Nucleus accumbens (tissue), 56 donors: ENCODE measurements around the gene PDZK1IP1.
A peak's percentile ranks its signal among the peaks of the same experiment; 100 is the strongest.
"Not testable (repeated sequence)": the region's sequence is repeated elsewhere in the genome, so short reads cannot be mapped to it uniquely, and the experiment has no call there.

Experiments
- DNase-seq, 56 donors: peaks; one replicate each; lab custom pipeline; 2025; lab: John Stamatoyannopoulos, UW

The PDZK1IP1 gene

DNA sequence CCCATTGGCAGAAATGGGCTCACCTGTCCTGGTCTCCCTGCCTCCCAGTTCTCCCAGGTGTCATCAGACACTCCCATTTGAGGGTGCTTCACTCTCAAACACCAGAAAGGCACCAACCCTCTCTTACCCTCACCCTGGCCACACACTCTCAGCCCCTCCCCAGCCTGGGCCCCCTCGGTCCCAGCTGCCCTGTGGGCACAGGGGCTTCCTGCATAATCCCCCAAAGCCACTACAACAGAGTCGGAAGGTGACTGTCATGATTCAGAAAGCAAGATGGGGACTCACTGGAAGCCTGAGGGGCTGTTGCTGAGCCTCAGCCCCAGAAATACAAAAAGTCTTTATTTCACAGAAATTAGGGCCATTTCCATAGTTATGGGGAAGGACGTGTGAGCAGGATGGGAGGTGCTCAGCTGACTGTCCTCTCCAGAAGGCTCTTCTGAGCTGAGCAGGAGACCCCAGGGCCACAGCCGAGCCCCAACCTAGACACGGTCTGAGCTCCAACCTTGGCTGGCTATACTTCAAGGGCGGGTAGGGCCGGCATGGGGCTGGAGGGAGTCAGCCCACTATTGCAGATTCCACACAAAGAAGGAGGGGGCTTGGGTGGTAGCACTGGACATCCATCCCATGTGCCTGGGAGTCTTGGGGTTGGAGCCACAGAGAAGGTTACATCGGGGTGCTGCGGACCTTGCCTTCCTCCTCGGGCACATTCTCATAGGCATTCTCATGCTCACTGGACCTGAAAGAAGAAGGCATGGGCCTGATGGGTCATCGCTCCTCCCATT lies 6.3 kb downstream of the PDZK1IP1 start:
- no peak for DNase-seq

DNA sequence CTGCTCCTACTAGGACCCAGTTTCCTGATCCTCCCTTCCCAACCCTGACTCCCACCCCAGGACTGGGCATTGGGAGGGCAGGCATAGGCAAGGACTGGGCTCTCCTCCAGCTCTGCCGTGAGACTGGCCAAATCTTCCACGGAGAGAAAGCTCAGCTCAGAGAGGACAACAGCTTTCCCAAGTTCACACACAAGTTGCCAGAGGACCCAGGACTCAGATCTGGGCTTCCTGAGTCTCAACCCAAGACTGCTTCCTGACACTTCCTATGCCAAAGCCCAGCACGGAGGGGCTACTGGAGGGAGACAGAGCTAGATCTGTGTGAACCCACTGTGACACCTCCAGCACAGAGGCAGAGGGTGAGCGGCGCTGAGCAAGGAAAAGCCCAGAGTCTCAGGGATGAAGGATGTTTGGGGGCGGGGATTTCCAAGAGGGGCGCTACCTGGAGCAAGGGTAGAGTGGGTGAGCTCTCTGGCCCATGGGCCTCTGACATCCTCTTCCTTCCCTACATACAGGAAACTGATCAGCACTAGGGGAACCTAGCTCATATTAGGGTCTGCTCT lies 7.1 kb downstream of the PDZK1IP1 start:
- DNase-seq: peak in 3 of 56 donors; percentile 10 to 15 (median 13)

DNA sequence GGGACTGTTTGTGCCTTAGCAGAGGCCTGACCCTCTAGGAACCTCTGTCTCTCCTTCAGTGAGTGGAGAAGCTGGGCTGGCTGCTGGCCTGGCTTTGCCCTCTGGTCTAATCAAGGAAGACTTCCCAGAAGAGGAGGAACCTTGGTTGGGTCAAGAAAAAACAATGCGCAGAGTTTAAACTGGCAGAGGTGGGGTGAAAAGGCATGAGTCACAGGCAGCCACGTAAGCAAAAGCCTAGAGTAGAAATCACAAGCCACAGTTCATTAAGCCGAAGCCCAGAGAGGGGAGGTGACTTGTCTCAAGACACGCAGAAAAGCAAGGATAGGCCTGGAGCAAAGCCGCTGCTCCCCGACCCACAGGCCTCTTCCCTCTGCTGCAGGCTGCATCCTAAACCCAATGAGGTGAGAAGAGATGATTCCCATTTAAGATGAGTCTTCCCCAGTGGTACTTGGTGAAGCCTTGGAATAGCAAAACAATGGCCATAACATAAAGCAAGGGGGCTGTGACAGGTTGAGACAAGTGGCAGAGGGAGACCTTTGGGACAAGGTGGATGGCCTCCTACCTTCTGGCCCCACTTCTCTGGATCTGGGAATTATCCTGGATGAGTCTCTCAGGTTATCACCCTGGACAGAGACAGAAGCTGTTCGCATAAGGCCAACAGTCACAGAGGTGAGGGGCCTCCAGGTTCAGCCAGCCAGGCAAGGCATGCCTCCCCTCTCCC lies 7.7 kb downstream of the PDZK1IP1 start:
- no peak for DNase-seq

DNA sequence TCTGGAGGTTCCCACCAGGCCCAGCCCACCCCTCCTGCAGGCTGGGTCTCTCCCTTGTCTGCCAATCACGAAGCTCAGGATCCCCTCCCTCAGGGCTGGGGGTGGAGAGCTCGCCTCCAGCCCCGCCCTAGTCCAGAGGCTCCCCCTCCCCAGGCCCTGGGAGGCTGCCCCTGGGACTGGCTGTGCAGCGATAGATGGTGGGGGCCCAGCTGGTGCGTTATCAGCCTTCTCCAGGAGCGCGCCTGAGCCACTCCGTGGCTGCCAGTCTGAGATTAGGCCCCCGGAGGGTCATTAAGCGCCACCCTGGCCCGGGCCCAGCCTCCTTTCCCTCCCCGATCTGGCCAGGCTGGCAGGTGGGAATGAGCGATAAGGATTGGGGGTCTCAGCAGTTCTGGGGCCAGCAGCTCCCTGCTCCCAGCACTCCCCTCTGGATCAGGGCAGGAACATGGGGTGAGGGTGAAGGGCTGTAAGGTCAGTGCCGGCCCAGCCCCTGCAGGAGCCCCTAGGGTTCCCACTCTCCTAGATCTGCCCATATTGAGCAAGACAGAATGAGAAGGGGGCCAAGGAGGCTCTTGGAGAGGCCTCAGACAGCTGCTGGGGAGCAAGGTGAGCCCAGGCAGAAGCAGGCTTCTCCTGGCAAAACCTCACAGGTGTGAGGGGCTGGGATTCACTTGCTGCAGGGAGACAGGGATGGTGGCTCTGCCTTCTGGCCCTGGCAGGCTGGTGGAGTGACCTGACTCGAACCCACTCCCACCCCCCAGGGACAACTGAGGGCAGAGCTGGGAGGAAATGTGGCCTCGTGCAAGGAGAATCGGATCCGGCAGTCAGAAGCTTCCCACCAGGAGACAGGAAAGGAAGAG lies 8.5 kb downstream of the PDZK1IP1 start:
- no peak for DNase-seq

DNA sequence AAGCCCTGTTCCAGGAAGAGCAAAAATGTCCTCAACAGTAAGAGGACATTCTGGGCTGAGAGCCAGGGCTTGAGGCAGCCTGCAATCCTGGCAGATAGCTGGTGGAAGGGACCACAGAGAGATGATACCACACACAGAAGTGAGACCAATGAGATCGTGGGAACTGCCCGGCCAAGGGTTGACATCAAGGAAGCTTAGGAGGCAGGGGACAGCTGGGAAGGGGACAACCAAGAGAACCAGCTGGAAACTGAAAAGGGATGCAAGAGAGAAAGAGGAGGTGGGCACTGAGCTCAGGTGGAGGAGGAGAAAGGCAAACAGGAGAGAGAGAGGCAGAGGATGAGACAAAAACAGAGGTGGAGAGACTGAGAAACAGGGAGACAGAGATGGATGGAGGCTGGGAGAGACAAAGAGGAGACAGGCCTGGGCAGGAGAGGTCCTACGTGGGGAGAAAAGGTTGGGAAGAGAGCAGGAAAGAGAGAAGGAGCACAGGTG lies 9.2 kb downstream of the PDZK1IP1 start:
- no peak for DNase-seq

DNA sequence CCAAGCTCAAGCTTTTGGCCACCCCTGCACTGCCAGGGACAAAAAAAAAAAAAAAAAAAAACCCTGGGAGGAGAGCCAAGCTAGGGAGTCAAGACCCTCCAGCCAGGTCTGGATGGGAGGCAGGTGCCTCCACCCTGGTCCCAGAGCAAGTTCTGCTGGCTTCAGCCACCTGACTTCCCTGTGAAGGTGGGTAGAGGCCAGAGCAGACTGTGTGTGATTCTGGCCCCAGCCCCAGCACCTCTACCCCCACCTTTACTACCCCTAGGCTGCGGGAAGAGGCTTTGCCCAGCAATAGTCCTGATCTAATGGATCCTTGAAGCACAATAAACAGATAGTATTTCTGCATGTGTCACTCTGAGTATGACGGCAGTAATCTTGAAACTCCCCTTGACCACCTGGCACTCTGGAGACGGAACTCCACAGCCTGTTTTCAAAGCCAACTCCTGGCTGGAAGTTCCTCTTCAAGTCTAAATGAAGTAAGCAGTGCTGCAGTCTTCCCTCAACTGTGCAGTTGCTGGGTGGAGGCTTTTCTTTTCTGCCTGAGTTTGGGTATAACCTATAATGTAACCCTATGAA lies 9.8 kb downstream of the PDZK1IP1 start:
- DNase-seq: no peak

DNA sequence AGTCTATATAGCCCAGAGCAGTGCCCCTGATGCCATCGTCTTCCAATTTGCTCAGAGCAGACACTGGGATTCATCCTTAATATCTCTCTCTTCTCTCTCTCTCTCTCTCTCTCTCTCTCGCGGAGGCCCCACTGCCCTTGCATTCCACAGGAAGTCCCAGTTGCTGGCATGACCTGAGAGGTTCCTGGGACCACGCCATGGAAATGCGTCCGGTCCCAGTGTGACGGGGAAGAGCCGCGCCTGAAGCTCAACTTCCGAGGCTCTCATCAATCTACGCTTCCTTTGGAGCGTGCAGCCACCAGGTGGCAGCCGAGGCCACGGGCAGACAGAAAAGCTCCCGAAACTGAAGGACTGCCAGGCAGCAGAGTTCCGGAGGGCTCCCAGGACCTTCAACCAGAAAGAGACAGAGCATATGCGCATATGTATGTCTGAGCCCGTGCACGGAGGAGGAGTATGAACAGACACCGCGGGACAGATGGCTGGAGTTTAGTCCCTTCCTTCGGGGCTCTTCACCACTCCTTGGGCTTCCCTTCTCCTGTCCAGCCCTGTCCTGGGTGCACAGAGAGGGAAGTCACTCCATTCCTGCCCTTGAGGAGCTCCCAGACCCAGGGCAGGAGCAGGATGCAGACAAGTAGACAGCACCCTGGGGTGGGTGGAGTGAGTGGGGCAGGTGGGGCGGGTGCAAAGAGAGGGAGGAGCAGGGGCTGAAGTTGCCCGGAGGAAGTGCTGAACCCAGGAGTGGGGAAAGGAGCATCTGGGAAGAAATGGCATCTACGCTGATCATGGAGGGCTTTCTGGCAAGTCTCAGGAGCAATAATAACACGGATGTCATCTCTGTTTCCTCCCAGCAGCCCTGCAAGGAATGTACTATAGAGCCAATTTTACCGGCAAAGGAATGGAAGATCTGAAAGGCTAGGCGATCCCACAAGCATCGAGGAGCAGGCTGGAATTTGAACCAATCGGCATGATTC lies 10.5 kb downstream of the PDZK1IP1 start:
- DNase-seq: peak in 49 of 56 donors; percentile 17 to 88 (median 64)

DNA sequence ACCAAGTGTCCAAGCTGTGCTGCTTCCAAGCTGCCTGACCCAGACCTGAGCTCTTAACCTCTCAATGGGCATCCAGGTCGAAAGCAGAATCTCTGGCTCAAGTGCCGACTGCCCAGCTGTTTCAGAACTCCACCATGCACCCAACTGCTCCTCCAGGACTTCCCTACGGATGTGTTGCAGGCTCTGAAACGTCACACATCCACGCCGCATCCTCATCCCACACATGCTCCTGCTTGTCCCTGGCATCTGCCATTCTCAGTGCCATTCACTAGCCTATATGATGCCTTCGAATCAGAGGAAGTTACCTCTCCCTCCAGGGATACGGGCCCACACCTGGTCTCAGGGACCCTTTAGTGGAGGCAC lies 11.2 kb downstream of the PDZK1IP1 start:
- DNase-seq: no peak

DNA sequence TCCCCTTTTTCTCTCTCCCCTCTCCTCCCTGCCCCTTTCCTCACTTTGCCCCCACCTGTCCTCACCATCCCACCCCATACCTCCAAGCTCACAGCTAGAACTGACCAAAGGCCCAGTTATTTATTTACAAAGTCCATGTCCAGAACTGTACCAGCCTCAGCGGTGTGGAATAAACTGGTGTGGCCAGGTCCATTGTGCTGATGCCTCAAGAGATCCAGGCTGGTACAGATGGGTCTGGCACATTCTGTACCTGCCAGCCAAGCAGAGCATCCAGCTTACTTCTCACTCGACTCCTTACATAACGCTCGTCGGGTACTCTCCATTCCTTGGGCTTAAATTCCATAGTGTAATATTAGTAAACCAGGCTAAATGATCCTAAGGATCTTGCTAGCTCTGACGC lies 11.8 kb downstream of the PDZK1IP1 start:
- DNase-seq: no peak

DNA sequence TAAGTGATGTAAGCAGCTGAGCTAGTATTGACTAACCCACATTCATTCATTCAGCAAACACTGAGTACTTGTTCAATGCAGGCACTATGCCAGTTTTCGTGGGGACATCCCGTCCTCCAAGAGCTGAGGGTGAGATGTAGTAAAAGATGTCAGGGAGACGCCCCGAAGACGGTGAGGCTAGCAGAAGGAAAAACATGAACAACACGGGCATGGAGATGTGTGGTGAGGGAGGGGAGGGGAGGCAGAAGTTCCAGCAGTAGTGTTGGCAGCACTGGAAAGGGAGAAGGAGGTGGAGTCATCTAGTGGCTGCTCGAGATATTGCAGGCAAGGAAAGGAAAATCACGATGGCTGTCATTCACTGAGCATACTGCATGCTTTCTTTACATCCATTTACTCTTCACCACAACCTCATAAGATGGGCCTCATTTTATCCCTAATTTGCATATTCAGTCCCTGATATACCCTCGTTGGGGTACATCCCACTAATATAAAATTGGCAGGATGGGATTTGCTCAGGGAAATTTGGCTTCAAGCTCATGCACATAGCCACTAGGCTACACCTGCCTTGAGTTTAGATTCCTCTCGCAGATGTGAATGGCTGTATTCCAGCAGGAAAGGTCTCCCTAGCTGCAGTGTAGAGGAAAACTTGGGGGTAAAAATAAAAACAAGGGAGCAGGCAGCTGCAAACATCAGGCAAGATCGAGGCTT lies 14.5 kb downstream of the PDZK1IP1 start:
- peak in 42 of 56 donors; percentile 8 to 70 (median 40) for DNase-seq

DNA sequence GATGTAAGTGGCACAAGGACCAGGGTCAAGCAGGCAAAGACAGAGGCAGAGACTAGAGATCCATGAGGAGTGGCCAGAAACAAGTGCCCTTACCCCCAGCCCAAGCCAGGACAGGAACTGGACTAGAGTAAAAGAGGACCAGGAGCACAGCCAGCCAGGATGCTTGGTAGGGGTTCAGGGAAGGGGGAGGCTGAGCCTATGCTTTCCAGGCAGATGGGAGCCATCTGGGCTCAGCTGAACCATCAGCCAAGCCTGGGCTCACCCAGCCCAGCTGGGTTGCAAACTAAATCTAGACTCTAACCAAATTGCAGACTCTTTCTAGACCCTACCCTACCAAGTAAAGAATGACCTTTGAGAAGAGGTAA lies 15.2 kb downstream of the PDZK1IP1 start:
- no peak for DNase-seq

DNA sequence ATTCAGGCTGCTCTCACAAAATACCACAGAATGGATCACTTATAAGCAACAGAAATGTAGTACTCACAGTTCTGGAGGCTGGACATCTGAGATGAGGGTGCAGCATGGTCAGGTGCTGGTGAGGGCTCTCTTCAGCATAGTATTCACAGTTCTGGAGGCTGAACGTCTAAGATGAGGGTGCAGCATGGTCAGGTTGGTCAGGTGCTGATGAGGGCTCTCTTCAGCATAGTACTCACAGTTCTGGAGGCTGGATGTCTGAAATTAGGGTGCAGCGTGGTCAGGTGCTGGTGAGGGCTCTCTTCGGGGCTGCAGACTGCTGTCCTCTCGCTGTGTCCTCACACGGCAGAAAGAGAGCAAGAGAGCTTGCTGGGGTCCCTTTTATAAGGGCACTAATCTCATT lies 17.1 kb downstream of the PDZK1IP1 start:
- no peak for DNase-seq

DNA sequence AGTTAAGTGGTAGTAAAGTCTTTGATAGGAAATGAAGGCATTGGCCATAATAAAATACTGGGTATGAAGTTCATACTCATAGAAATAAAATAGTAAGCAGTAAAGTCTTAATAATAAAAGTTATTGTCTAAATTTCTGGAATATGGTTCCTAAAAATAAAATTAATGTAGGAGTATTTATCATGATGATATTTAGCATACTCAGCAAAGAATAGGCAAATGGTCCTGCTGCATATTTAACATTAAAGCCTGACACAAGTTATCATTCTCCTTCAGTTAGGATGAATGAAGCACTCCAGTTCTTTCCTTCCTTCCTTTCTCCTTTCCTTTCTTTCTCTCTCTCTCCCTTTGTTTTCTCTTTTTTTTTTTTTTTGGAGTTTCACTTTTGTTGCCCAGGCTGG lies 25.3 kb downstream of the PDZK1IP1 start:
- no peak for DNase-seq

DNA sequence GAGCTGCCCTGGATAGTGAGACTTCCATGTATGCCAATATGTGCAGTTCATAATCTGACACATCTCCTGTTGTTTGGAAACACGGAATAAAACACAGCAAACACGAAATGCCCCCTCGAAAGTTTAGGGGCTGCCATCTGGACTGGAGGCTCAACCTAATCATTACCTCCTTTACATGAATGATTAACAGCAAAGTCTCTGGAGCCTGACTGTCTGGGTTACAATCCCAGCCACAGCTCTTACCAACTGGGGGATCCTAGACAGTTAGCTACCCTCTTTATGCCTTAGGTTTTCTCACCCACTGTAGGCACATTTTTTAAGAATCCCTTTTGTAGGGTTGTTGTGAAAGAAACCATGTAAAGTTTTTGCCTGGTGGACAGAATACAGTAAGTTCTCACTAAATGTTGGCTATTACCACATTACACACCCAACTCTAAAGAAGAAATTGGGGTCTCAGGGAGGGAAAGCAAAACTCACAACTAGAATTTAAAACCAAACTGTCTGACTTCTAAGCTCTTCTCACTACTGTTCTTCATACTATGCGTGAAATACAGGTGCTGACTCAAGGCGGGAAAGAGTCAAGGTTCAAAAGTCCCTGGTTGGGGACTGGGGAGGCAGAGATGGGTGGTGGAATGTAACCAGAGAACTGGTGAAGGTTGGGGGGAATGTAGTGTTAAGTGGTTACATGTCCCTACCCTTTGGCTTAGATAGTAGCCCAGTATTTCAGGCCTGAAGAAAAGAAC lies 28.4 kb downstream of the PDZK1IP1 start:
- no peak for DNase-seq

DNA sequence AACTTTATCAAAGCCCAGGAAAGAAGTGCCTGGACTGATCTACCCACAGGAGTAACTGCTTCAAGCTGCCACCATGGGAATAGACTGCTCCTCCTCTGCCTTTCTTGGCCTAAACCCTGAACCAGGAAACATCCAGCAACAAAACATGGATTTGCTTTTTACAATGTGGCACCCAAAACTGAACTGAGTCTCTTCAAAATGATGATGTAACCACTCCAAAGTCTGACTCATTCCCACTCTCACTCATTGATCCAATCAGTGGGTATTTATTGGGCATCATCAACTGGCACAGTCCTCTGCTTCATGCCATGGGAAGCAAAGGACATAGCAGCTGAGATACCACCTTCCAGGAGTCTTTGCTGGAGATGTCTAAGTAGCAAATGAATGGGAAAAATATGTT lies 29.1 kb downstream of the PDZK1IP1 start:
- DNase-seq: no peak

DNA sequence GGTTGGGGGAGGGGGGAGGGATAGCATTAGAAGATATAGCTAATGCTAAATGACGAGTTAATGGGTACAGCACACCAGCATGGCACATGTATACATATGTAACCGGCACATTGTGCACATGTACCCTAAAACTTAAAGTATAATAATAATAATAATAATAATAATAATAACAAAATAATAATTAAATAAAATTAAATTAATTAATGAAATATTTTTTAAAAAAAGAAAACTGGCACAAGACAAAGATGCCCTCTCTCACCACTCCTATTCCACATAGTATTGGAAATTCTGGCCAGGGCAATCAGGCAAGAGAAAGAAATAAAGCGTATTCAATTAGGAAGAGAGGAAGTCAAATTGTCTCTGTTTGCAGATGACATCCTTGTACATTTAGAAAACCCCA lies 31.9 kb downstream of the PDZK1IP1 start:
- DNase-seq: not testable (repeated sequence)

DNA sequence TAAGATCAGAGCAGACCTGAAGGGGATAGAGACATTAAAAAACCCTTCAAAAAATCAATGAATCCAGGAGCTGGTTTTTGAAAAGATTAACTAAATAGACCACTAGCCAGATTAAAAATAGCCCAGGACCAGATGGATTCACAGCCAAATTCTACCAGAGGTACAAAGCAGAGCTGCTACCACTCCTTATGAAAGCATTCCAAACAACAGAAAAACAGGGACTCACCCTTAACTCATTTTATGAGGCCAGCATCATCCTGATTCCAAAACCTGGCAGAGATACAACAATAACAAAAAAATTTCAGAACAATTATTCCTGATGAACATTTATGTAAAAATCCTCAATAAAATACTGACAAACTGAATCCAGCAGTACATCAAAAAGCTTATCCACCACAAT lies 33.4 kb downstream of the PDZK1IP1 start:
- not testable (repeated sequence) for DNase-seq

DNA sequence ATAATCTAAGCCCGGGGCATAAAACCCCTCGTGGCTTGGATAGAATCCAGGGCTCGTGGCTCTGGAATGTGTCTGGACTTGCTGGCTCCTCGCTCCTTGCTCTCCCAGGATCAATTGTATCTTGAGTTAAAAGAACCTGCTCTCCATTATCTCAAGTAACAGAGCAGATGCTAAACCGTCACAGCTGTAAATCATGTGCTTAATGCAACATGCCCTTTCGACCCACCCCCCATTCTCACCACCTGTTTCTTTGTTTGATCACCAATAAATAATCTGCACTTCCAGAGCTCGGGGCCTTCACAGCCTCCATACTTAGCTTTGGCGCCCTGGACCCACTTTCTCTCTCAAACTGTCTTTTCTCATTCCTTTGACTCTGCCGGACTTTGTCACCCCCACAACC lies 40.7 kb downstream of the PDZK1IP1 start:
- not testable (repeated sequence) for DNase-seq
